Loucy (cell line): ENCODE data around the gene EFR3B.

Source experiments
- H2AFZ ChIP-seq: fragments of 200-600 bp; sonication (generic); 2 replicates; pipeline ENCODE4 v1.6.0; 2016; ENCODE audit warnings: antibody characterized with exemption, mild to moderate bottlenecking, low read length, moderate library complexity
- H3F3A ChIP-seq: fragments of 200-600 bp; 2 replicates; pipeline ENCODE4 v1.6.0; 2016; ENCODE audit warnings: antibody characterized with exemption, low read depth, mild to moderate bottlenecking
- H3K27me3 ChIP-seq: fragments of 200-600 bp; sonication (generic); 2 replicates; pipeline ENCODE4 v1.6.1; 2014; ENCODE audit warnings: low read length, mild to moderate bottlenecking; ENCODE audit not compliant: insufficient read depth, poor library complexity, severe bottlenecking
- H3K36me3 ChIP-seq: fragments of 200-600 bp; sonication (generic); 2 replicates; pipeline ENCODE4 v1.6.1; 2016; ENCODE audit warnings: low read length; ENCODE audit not compliant: insufficient read depth
- H3K4me1 ChIP-seq: fragments of 200-600 bp; sonication (generic); 2 replicates; pipeline ENCODE4 v1.5.1; 2014; ENCODE audit warnings: low read length, mild to moderate bottlenecking; ENCODE audit not compliant: insufficient read depth, poor library complexity, severe bottlenecking
- H3K4me2 ChIP-seq: fragments of 200-600 bp; sonication (generic); 2 replicates; pipeline ENCODE4 v1.6.0; 2014; ENCODE audit warnings: antibody characterized with exemption, low read length, low read depth, mild to moderate bottlenecking; ENCODE audit not compliant: poor library complexity, severe bottlenecking
- H3K4me3 ChIP-seq: fragments of 200-600 bp; sonication (generic); 2 replicates; pipeline ENCODE4 v1.5.1; 2014; ENCODE audit warnings: low read length, mild to moderate bottlenecking, mixed read lengths; ENCODE audit not compliant: poor library complexity, severe bottlenecking
- H3K79me2 ChIP-seq: fragments of 200-600 bp; sonication (generic); 2 replicates; pipeline ENCODE4 v1.6.1; 2014; ENCODE audit warnings: low read length; ENCODE audit not compliant: insufficient read depth
- H3K9ac ChIP-seq: fragments of 200-600 bp; sonication (generic); 2 replicates; pipeline ENCODE4 v1.6.0; 2014; ENCODE audit warnings: mild to moderate bottlenecking, low read depth, low read length, moderate library complexity; ENCODE audit not compliant: poor library complexity, severe bottlenecking
- H3K9me2 ChIP-seq: fragments of 200-600 bp; sonication (generic); replicated peaks from 2 replicates; pipeline ENCODE4 v1.6.1; 2016; ENCODE audit warnings: low read depth, low read length, mixed read lengths
- H3K9me3 ChIP-seq: fragments of 200-600 bp; sonication (generic); 2 replicates; pipeline ENCODE4 v1.6.1; 2014; ENCODE audit warnings: mild to moderate bottlenecking, antibody characterized with exemption, low read length, low read depth; ENCODE audit not compliant: insufficient read depth
- H4K20me1 ChIP-seq: fragments of 200-600 bp; sonication (generic); 2 replicates; pipeline ENCODE4 v1.6.0; 2014; ENCODE audit warnings: antibody characterized with exemption, low read length, mild to moderate bottlenecking; ENCODE audit not compliant: insufficient read depth, poor library complexity, severe bottlenecking
- EZH2phosphoT487 ChIP-seq: fragments of 200-600 bp; IDR thresholded peaks from 2 replicates; pipeline ENCODE4 v1.6.1; 2018; ENCODE audit warnings: antibody characterized with exemption, mild to moderate bottlenecking, moderate library complexity, borderline replicate concordance
- TF ChIP-seq, protein P1 (sequence below): fragments of 200-600 bp; sonication (generic); conservative IDR thresholded peaks from 2 replicates; pipeline ENCODE4 v1.5.1; 2014; ENCODE audit warnings: mild to moderate bottlenecking, antibody characterized with exemption, low read length

The EFR3B gene

GRCh38 chr2:25030702-25031101, 11.2 kb upstream of the EFR3B start:
- no peak overlapping the region for H3K4me3 ChIP-seq
- H4K20me1 ChIP-seq, result no peaks in the 10 kb centered on the region
- no peak for TF ChIP-seq EZH2phosphoT487
- no peaks in the 10 kb centered on the region for H3K36me3 ChIP-seq
- H3K79me2 ChIP-seq, result no peaks in the 10 kb centered on the region
- peak overlapping the region; percentile 47 for H3K4me2 ChIP-seq
- peak overlapping the region; percentile 17 for H3K9ac ChIP-seq
- no peaks in the 10 kb centered on the region for H3K9me3 ChIP-seq
- H2AFZ ChIP-seq, result peak overlapping the region; percentile 80
- H3F3A ChIP-seq, result no peaks in the 10 kb centered on the region
- no peaks in the 10 kb centered on the region for H3K27me3 ChIP-seq
- peaks cover 20% of the 10 kb centered on the region for H3K4me1 ChIP-seq
- H3K9me2 ChIP-seq, result no peaks in the 10 kb centered on the region

GRCh38 chr2:25032094-25032493, 9.8 kb upstream of the EFR3B start:
- H3K4me3 ChIP-seq, result no peak overlapping the region
- no peak overlapping the region for H3K9ac ChIP-seq
- no peaks in the 10 kb centered on the region for H3K36me3 ChIP-seq
- H3K9me3 ChIP-seq, result no peaks in the 10 kb centered on the region
- TF ChIP-seq, protein P1, sequence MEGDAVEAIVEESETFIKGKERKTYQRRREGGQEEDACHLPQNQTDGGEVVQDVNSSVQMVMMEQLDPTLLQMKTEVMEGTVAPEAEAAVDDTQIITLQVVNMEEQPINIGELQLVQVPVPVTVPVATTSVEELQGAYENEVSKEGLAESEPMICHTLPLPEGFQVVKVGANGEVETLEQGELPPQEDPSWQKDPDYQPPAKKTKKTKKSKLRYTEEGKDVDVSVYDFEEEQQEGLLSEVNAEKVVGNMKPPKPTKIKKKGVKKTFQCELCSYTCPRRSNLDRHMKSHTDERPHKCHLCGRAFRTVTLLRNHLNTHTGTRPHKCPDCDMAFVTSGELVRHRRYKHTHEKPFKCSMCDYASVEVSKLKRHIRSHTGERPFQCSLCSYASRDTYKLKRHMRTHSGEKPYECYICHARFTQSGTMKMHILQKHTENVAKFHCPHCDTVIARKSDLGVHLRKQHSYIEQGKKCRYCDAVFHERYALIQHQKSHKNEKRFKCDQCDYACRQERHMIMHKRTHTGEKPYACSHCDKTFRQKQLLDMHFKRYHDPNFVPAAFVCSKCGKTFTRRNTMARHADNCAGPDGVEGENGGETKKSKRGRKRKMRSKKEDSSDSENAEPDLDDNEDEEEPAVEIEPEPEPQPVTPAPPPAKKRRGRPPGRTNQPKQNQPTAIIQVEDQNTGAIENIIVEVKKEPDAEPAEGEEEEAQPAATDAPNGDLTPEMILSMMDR, result no peak
- no peak for TF ChIP-seq EZH2phosphoT487
- H3K27me3 ChIP-seq, result no peaks in the 10 kb centered on the region
- H3K9me2 ChIP-seq, result no peaks in the 10 kb centered on the region
- peaks cover 20% of the 10 kb centered on the region for H3K4me1 ChIP-seq
- H4K20me1 ChIP-seq, result no peaks in the 10 kb centered on the region
- no peak overlapping the region for H3K4me2 ChIP-seq
- peak overlapping the region; percentile 80; the same call in 1 of the 2 replicates for H2AFZ ChIP-seq
- no peaks in the 10 kb centered on the region for H3K79me2 ChIP-seq
- no peaks in the 10 kb centered on the region for H3F3A ChIP-seq

DNA sequence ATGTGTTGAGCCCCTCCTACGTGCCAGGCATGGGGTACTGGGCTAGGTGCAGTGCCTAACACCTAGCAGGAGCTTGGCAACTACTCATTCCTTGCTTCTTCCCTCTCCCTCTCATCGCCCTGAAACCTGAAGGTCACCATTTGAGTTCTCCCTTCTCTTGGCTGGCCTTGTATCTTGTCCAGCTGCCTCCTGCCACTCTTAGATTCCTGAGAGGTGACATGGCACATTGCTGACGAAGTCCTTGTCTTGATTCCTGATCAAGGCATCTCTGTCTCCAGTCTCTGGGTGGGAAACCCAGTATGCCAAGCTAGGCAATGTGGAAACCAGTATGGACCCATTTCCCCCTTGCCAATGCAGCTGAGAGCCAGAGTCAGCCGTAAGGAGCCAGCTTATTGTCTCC, 9.0 kb upstream of the EFR3B start:
- H3K36me3 ChIP-seq, result no peaks in the 10 kb centered on the region
- no peaks in the 10 kb centered on the region for H3K27me3 ChIP-seq
- no peaks in the 10 kb centered on the region for H3K9me3 ChIP-seq
- H3K9ac ChIP-seq, result no peak overlapping the region
- no peaks in the 10 kb centered on the region for H4K20me1 ChIP-seq
- TF ChIP-seq, protein P1, result no peak
- TF ChIP-seq EZH2phosphoT487, result no peak
- no peaks in the 10 kb centered on the region for H3K79me2 ChIP-seq
- no peaks in the 10 kb centered on the region for H3K9me2 ChIP-seq
- H3F3A ChIP-seq, result no peaks in the 10 kb centered on the region
- H2AFZ ChIP-seq, result no peak overlapping the region
- H3K4me1 ChIP-seq, result peaks cover 20% of the 10 kb centered on the region
- no peak overlapping the region for H3K4me3 ChIP-seq
- H3K4me2 ChIP-seq, result no peak overlapping the region

DNA sequence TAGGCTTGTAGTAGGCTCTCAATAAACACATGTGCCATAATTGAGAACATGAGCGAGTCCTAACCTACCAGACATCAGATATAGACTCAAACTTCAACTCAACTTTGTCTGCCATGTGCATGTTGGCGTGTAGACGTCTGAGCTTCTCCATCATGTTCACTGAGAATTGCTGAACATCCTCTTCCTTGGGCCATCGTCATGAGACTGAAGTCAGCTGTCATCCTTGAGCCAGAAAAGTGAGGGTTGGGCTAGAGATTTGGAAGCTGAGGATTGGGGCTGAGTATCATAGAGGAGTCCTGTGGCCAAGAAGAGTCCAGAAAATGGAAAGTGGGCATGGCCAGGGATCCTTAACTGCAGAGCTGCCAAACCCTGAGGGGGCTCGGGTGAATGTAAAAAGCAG, 7.8 kb upstream of the EFR3B start:
- Histone ChIP-seq H3K9ac (no peak overlapping the region), H3K9me3 (no peaks in the 10 kb centered on the region), H3F3A (no peaks in the 10 kb centered on the region), H3K27me3 (no peaks in the 10 kb centered on the region), H3K4me3 (no peak overlapping the region), H3K79me2 (no peaks in the 10 kb centered on the region), H2AFZ (no peak overlapping the region), H3K36me3 (no peaks in the 10 kb centered on the region), H3K4me1 (peaks cover 20% of the 10 kb centered on the region), H3K4me2 (no peak overlapping the region), H3K9me2 (no peaks in the 10 kb centered on the region), H4K20me1 (no peaks in the 10 kb centered on the region)
- no peak for TF ChIP-seq EZH2phosphoT487
- TF ChIP-seq, protein P1, result no peak
